ENCODE measurements around the gene MVP.
"Not testable (repeated sequence)": the region's sequence is repeated elsewhere in the genome, so short reads cannot be mapped to it uniquely, and the experiment has no call there.

Gene MVP

GRCh38 chr16:29784157-29784556 is 36.1 kb upstream of the MVP start:
- DNase-seq (ENCODE audit: extremely low read depth, low read depth) = no peak
- H3K4me3 ChIP-seq (replicated peaks; ENCODE audit: low read depth, low read length) = no peak overlapping the region
- TF ChIP-seq CTCF (IDR thresholded peaks at IDR 0.05; ENCODE audit: low read depth, low read length, missing control alignments) = no peak

GRCh38 chr16:29784901-29785500 is 35.3 kb upstream of the MVP start:
- DNase-seq (ENCODE audit: extremely low read depth, low read depth) = no peak
- no peak overlapping the region for H3K4me3 ChIP-seq (replicated peaks; ENCODE audit: low read depth, low read length)
- peak; percentile 87 for TF ChIP-seq CTCF (IDR thresholded peaks at IDR 0.05; ENCODE audit: low read depth, low read length, missing control alignments)

GRCh38 chr16:29787155-29787554 is 33.1 kb upstream of the MVP start:
- not testable (repeated sequence) for DNase-seq (ENCODE audit: extremely low read depth, low read depth); H3K4me3 ChIP-seq (replicated peaks; ENCODE audit: low read depth, low read length)

GRCh38 chr16:29789775-29790182 is 30.5 kb upstream of the MVP start:
- DNase-seq (ENCODE audit: extremely low read depth, low read depth) = no peak
- no peak for TF ChIP-seq CTCF (IDR thresholded peaks at IDR 0.05; ENCODE audit: low read depth, low read length, missing control alignments)
- peak overlapping the region; percentile 80 for H3K4me3 ChIP-seq (replicated peaks; ENCODE audit: low read depth, low read length)

- peak; percentile 68 for TF ChIP-seq CTCF (IDR thresholded peaks at IDR 0.05; ENCODE audit: low read depth, low read length, missing control alignments)
These were observed 29.9 kb upstream of the MVP start, which contains the start of gene KIF22 for GRCh38 chr16:29790183-29790948. TSS of gene KIF22 (plus strand) at chr16:29790751. CDS start at chr16:29790760, 9 bp downstream.

GRCh38 chr16:29790949-29791844 is 29.1 kb upstream of the MVP start:
- peak overlapping the region; percentile 80 for H3K4me3 ChIP-seq (replicated peaks; ENCODE audit: low read depth, low read length)
- DNase-seq (ENCODE audit: extremely low read depth, low read depth) = no peak
- TF ChIP-seq CTCF (IDR thresholded peaks at IDR 0.05; ENCODE audit: low read depth, low read length, missing control alignments) = no peak

More at GRCh38 chr16:29790183-29790948, 29.9 kb upstream of the MVP start, which contains the start of gene KIF22:
- DNase-seq (ENCODE audit: extremely low read depth, low read depth) = peak; percentile 94
- H3K4me3 ChIP-seq (replicated peaks; ENCODE audit: low read depth, low read length) = peak within 1 kb of the TSS; percentile 80
